ENCODE results near the gene NAALADL2. TPM values are rescaled to one million over a fixed set of nuclear protein-coding genes. Genes with fewer than 3 reads are reported as not detected.

Gene NAALADL2
- total and polyA plus RNA-seq, 9 of the 15 experiments (the other 6 are each of a cell fraction or from before 2014, with no cell fraction given): 0.29 to 1.1 (median 0.79) TPM; not detected in 1

DNA sequence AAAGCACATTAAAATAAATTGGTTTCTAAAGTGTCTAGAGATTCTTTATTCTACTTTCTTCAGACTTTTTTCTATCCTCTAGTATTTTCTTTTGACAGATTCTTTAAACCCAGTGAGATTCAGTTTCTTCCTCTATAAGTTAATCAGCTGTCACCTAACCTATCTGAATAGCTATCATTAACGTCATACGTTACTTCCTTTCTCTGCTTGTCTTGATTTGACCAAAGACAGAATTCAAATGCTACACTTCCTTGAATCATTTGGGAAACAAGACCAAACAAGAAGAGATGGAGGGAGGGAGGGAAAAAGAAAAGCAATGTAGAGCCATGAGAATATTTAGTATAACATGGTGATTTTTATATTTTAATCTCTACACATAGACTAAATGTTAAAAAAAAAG, 235.2 kb downstream of the NAALADL2 start:
- ATAC-seq (no peak), FAIRE-seq (no peak), DNase-seq (ENCODE audit: extremely low read depth in 1 of 4, low spot score in 3 of 4) (no peak)
- Histone ChIP-seq H3K4me3 (no peak overlapping the region), H2AFZ (ENCODE audit: low read depth, low read length) (no peak overlapping the region), H3K27me3 (ENCODE audit: control insufficient read depth in 2 of 2, insufficient read depth in 2 of 2, low read length in 2 of 2) (no peaks in the 10 kb centered on the region), H3K4me2 (ENCODE audit: insufficient read depth, low read length) (no peak overlapping the region), H3K9me1 (ENCODE audit: control insufficient read depth, insufficient read depth, low read length) (no peaks in the 10 kb centered on the region), H3K36me3 (ENCODE audit: control insufficient read depth, insufficient read depth, low read length) (no peaks in the 10 kb centered on the region), H3K4me1 (replicated peaks in 1 of 2; ENCODE audit: control insufficient read depth in 2 of 2, insufficient read depth in 2 of 2, low read length in 2 of 2) (no peaks in the 10 kb centered on the region), H3K9me3 (replicated peaks; ENCODE audit: control insufficient read depth, insufficient read depth, low read depth, low read length) (no peaks in the 10 kb centered on the region), H3K27ac (ENCODE audit: extremely low read depth, low read depth, low read length) (no peak overlapping the region), H4K20me1 (replicated peaks; ENCODE audit: control insufficient read depth, insufficient read depth, low read length) (no peaks in the 10 kb centered on the region), H3K79me2 (ENCODE audit: control insufficient read depth, insufficient read depth, low read length) (no peaks in the 10 kb centered on the region), H3K9ac (ENCODE audit: insufficient read depth in 1 of 2, low read depth in 2 of 2, low read length in 2 of 2) (no peak overlapping the region)
- in situ Hi-C loops (cut with MboI): no loop called here
- WGBS (ENCODE audit: insufficient coverage, low coverage, missing lambda C conversion rate): 0% methylated on average over 2 of the region's 2 CpGs
- TF ChIP-seq ZNF239 (CRISPR knock-in tag; IDR thresholded peaks at IDR 0.05): no peak
- TF ChIP-seq NONO (IDR thresholded peaks at IDR 0.05; ENCODE audit: low read depth in 2 of 2, low read length in 1 of 2): no peak
- no peak for TF ChIP-seq ZNF165 (CRISPR knock-in tag; IDR thresholded peaks at IDR 0.05; ENCODE audit: borderline replicate concordance)
- no peak for TF ChIP-seq DACH1 (IDR thresholded peaks at IDR 0.05; ENCODE audit: partially characterized antibody)
- no peak for TF ChIP-seq HIVEP1 (CRISPR knock-in tag; IDR thresholded peaks at IDR 0.05)
- TF ChIP-seq, protein P1, sequence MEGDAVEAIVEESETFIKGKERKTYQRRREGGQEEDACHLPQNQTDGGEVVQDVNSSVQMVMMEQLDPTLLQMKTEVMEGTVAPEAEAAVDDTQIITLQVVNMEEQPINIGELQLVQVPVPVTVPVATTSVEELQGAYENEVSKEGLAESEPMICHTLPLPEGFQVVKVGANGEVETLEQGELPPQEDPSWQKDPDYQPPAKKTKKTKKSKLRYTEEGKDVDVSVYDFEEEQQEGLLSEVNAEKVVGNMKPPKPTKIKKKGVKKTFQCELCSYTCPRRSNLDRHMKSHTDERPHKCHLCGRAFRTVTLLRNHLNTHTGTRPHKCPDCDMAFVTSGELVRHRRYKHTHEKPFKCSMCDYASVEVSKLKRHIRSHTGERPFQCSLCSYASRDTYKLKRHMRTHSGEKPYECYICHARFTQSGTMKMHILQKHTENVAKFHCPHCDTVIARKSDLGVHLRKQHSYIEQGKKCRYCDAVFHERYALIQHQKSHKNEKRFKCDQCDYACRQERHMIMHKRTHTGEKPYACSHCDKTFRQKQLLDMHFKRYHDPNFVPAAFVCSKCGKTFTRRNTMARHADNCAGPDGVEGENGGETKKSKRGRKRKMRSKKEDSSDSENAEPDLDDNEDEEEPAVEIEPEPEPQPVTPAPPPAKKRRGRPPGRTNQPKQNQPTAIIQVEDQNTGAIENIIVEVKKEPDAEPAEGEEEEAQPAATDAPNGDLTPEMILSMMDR (IDR thresholded peaks at IDR 0.05 in 2 of 3, conservative IDR thresholded peaks at IDR 0.05 in 1 of 3; ENCODE audit: insufficient read depth in 2 of 3, low read depth in 1 of 3, low read length in 3 of 3): no peak
- no peak for TF ChIP-seq MAFK (IDR thresholded peaks at IDR 0.05; ENCODE audit: low read length)
- TF ChIP-seq CREB1 (IDR thresholded peaks at IDR 0.05): no peak
- no peak for TF ChIP-seq CREB1 (CRISPR knock-in tag; IDR thresholded peaks at IDR 0.05)
- no peak for TF ChIP-seq PHF21A (IDR thresholded peaks at IDR 0.05; ENCODE audit: borderline replicate concordance, low read depth)
- TF ChIP-seq MAFF (IDR thresholded peaks at IDR 0.05; ENCODE audit: low read length): no peak
- TF ChIP-seq CCNT2 (IDR thresholded peaks at IDR 0.05; ENCODE audit: borderline replicate concordance, extremely low read depth, insufficient read length, low read depth, low read length): no peak
- TF ChIP-seq NELFE (IDR thresholded peaks at IDR 0.05; ENCODE audit: insufficient read depth, insufficient read length): no peak
- TF ChIP-seq RFX7 (CRISPR knock-in tag; IDR thresholded peaks at IDR 0.05): no peak
- TF ChIP-seq TRIM28 (IDR thresholded peaks at IDR 0.05): no peak
- TF ChIP-seq ZNF197 (CRISPR knock-in tag; IDR thresholded peaks at IDR 0.05; ENCODE audit: low read depth): no peak
- no peak for TF ChIP-seq KDM4B (IDR thresholded peaks at IDR 0.05; ENCODE audit: borderline replicate concordance in 2 of 2, low read depth in 1 of 2)
- BruUV-seq (replicated peaks): no TSS peak
- intact Hi-C loops (cut with micrococcal nuclease): no loop called here
- CTCF ChIA-PET (ENCODE audit: low intra/inter-chr PET ratio): no interaction called here
- POLR2A ChIA-PET: no interaction called here
